GDM1 (cell line): Measurements from ENCODE around the gene CCDC14.
"Not testable (repeated sequence)": the region's sequence is repeated elsewhere in the genome, so short reads cannot be mapped to it uniquely, and the experiment has no call there.

Experiments used
- DNase-seq: peaks from one replicate; lab custom pipeline; 2025; lab: John Stamatoyannopoulos, UW

The CCDC14 gene

GRCh38 chr3:123960781-123961507, at the start of gene CCDC14:
CCDC14 (minus strand) TSS chr3:123961229; CDS start chr3:123961173, 56 bp downstream.
- peak; percentile 87 for DNase-seq

DNA sequence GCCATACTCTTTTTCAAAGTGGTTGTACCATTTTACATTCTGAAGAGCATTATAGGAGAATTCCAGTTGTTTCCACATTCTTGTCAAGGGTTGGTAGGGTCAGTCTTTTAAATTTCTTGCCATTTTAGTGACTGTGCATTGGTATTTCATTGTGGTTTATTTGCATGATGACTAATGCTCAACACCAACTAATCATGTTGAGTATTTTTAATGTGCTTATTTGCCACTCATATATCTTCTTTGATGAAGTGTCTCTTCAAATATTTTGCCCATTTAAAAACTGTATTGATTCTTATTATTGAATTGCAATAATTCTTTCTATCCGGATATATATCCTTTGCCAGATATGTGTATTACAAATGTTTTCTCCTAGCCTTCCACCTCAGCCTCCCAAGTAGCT, 47.3 kb upstream of the CCDC14 start:
- not testable (repeated sequence) for DNase-seq

- DNase-seq, result peak; percentile 2
Observed at GRCh38 chr3:124007186-124007585, 46.2 kb upstream of the CCDC14 start.

DNA sequence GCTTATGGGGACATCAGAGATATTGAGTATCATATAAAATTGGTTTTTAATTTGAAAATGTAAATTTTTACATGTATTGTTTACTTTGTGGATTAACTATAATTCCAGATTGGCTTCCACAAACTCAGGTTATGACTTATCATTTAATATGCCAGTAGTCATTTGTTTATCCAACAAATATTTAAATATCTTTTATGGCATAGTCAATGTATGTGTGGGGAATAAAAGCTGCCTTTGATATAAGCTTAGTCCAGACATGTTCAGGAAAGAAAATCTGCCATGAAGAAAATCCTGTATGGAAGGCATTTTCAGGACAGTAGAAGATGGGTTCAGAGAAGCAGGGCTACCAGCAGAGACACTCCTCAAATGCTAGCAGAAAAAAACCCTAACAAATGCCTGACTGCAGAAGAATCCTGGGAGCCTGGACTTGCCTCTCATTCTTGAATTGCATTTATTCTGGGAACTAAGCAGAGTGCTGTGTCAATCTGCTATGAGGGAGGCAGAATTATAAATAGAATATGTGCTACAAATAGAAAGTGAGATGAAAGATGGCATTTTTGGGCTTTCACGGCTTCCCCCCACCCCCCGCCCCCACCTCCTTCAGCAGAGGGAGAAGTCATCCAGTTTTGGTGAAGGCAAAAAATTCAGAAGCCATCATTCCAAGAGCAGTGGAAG, 41.5 kb upstream of the CCDC14 start:
- not testable (repeated sequence) for DNase-seq

DNA sequence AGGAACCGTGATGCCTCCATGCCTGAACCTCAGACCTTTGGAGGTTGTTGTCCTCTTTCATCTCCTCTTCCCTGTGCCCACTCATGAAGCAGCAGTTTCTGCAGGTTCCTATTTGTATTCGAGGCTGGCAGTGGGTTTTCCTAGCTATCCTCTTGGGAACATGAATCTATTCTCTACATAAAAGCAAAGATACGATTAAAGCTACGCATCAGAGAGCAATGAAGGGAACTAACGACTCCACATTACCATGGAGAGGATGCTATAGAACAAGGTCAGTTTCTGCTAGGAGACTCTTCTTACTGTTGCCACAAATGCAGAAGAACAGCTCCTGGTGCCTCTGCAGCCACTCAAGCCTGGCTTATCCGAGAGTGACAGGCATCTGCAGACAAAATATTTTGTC, 40.3 kb upstream of the CCDC14 start:
- DNase-seq, result not testable (repeated sequence)

DNA sequence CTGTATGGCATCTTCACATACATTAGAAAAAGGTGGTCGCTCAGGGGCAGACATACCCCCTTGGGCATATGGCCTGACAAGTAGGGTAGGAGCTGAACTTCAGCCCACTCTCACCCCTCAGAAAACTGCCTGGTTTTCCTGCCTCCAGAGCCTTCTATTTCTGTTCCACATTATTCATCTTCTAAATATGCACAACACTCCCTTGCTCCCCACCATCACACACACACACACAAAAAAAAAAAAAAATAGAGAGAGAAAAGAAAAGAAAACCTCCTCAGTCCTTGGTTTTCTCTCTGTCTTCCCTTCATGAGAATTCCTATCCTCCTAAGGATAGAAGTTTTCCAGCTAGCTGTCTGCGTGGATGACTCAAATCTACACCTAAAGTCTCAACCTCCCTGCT, 36.5 kb upstream of the CCDC14 start:
- no peak for DNase-seq

GRCh38 chr3:123993818-123994217, 32.8 kb upstream of the CCDC14 start:
- no peak for DNase-seq

DNA sequence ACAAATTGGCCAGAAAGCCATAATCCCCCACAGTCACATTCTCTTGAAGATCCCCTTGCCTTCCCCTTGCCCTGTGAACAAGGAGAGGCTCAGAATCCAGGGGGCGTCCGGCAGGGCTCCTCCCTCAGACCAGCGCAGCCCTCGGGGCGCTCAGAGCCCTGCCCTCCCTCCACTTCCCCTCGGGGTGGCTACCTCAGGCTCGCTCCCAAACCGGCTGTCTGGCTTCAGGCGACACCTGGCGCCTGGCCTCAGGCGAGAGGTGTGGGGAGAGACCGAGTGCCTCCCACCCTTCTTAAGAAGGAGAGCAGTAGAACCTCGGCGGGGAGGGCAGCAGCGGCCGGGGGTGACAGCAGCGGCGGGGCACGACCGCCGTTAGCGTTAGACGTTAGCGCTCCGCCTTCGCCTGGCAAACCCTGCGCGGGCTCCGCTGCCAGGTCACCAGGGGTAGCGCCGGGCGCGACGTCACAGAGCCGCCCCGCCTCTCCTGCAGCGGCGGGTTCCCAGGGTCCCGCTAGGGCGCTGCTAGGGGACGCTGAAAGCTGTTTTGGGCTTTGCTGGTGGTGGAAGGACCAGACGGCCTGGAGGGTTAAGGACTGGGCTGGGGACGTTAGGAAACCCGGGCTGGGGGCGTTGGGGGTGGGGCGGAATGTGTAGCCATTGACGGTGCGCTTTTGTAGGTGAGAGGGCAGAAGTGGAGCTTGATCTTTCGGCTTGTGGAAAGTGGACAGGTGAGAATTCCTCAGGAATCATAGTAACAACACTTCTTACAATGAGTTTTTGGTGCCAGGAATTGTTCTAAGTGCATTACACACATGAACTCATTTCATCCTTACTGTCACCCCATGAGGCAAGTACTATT, 30.9 kb upstream of the CCDC14 start, which contains the start of gene ROPN1:
Gene ROPN1 (minus strand): TSS at position 395 of the 859 bp plus-strand sequence. CDS start 11,643 bp downstream, outside the sequence.
- DNase-seq, result not testable (repeated sequence)

- no peak for DNase-seq
Observed at GRCh38 chr3:123986427-123986826, 25.4 kb upstream of the CCDC14 start.

- DNase-seq, result no peak
Observed at GRCh38 chr3:123984957-123985356, 23.9 kb upstream of the CCDC14 start.

GRCh38 chr3:123984350-123984749, 23.3 kb upstream of the CCDC14 start:
- DNase-seq, result no peak

GRCh38 chr3:123981317-123981716, 20.3 kb upstream of the CCDC14 start:
- DNase-seq, result not testable (repeated sequence)

DNA sequence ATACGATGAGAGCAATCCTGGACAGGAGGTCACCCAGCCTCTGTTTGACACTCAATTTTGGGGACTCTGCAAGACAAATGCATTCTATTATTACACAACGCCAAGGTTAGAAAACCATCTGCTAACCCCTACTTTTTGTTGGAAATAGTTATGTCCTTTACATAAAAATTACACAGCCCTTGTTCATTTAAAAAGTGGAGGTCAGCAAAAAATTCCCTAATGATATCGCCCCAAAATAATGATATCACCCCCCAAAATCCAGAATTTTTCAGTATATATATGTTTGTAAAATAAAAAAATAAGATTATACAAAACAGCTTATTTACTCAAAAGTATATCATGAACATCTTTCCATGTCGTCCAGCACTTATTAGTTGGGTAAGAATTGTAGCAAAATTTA, 19.5 kb upstream of the CCDC14 start:
- DNase-seq, result no peak

DNA sequence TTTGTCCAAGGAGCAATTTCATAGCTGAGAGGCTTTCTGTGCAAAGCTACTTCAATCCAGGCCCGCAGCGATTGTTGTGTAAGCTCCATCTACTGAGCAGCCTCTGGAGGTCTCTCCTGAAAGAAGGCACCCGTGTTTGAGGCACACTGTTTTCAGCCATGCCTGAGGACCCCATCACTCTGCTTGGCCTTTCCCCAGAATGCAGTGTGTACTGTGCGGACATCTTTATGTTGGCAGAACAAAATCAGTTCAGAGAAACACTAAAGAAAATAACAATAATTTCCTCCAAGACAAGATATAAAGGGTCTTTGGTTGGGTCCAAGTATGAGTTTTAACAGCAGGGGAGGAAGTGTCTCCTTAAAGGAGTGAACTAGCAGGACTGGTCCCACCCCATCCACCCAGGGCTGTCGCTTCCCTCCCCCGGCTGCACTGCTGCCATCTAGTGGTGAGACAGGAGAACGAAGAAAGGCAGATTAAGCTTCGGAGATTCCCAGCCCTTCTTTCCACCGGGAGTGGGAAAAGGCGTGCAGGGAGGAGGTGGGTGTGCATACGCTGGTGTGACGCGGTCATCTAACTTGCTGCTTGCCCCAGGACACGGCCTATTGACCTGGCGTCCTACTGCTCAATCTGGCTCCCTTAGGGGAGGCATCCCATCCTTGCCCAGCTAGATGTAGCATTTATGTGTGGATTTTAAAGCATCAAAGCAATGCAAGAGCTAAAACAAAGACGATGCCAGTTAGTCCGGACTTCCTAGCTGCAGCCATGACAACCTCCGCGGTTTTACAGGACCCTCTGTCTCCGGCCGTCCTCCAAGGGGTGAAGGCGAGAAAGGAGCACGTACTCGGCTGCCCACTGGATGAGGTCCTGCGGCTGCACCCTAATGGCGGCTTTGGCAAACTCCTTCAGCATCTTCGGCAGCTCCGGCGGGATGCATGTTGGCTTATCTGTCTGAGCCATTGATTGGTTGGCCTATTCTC, 18.8 kb upstream of the CCDC14 start:
- not testable (repeated sequence) for DNase-seq

DNA sequence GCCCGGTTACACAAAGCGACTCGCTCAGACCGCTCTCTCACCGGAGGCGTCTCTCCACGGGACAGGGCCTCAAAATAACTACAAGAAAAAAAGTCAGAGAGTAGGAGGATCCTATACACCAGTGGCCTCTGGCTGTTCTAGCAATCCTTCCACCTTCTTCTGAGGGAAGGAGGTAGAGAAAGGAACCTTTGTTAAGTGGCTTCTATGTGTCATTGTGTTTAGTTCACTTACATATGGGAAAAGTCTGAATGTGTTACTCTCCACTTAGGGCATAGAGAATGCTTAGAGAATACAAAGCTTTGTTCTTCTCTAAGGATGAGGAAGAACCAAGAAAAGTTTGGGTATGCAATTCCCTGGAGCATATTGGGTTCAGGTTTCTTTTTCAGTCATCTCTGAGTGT, 15.9 kb upstream of the CCDC14 start:
- not testable (repeated sequence) for DNase-seq

DNA sequence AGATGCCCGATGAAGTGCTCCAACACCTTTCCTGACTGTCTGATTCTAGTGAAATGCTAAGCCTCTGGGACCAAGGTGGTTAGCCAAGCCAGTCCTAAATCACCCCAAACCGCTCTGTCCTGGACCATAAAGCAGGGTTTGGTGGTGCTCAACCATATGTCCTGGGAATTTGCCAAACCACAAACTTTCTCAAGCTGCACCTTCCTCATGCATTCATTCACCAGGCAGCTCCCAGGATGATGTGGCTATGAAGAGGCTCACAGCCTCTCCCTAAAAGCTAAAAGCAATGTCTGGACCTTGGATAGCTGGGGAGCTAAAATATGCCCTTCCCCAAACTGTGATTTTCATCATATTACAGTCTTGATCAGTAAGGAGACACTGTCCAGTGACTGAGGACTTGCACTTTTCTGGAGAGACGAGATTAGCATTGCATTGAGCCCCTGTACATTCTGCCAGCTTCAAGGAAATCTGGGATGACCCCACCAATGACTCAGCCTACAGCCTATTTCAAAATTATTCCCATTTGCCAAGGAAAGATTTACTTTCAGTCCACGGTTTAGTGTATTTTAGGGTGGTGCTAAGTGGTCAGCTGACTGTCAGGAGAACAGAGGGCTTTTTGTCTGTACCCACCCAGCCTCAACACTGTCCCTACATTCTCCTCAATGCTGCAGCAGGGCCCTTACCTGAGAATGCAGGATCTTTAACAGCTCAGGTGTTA, 15.3 kb upstream of the CCDC14 start:
- DNase-seq, result not testable (repeated sequence)

DNA sequence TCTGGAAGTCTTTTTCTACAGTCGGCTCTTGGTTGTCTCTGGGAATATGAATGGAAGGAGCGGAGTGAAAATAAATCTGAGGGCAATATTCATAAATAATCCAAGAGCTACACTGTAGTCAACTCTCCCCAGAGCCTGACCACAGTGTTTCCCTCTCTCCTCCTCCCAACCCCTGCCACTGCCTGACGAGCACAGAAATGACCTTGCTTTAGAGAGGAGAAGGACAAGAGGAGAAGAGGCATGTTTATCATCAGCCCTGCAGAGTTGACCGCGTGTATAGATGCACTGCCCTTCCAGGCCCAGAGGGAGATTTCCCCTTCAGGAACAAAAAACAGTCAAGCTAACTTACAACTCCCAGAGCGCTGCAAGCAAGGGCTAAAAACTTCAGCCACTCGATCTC, 14.0 kb upstream of the CCDC14 start:
- DNase-seq, result not testable (repeated sequence)

GRCh38 chr3:123971406-123971805, 10.4 kb upstream of the CCDC14 start:
- DNase-seq, result no peak

GRCh38 chr3:123967260-123967659, 6.2 kb upstream of the CCDC14 start:
- not testable (repeated sequence) for DNase-seq

GRCh38 chr3:123966799-123967198, 5.8 kb upstream of the CCDC14 start:
- not testable (repeated sequence) for DNase-seq
